ENCODE measurements around the gene RAP1GAP. TPM values are rescaled to one million over a fixed set of nuclear protein-coding genes. Genes with fewer than 3 reads are reported as not detected.

The RAP1GAP gene
- total RNA-seq, 1 experiment from 2014 or later: 13.4 TPM

- CTCF ChIA-PET: no interaction called here
- H2AFZ ChIP-seq (ENCODE audit: low read depth, low read length, poor library complexity, severe bottlenecking): no peak overlapping the region
- RAD21 ChIA-PET (ENCODE audit: low non-redundant PET in 1 of 2, low total read pairs in 2 of 2, uncharacterized antibody in 2 of 2, unreplicated experiment in 2 of 2): no interaction called here
- no peak for ATAC-seq
- intact Hi-C loops (cut with micrococcal nuclease): no loop called here
- H3K4me1 ChIP-seq (ENCODE audit: control insufficient read depth in 1 of 2, insufficient read depth in 2 of 2, low read length in 2 of 2): peaks cover 10 to 22% of the 10 kb centered on the region in 2 experiments
- TF ChIP-seq EZH2phosphoT487 (IDR thresholded peaks at IDR 0.05; ENCODE audit: borderline replicate concordance) (no peak), ZBTB33 (IDR thresholded peaks at IDR 0.05; ENCODE audit: extremely low read depth, insufficient replicate concordance, low read length) (no peak), ZNF274 (IDR thresholded peaks at IDR 0.05; ENCODE audit: low read depth, low read length) (no peak), ELF1 (IDR thresholded peaks at IDR 0.05; ENCODE audit: borderline replicate concordance, low read depth) (no peak), YY1 (IDR thresholded peaks at IDR 0.05; ENCODE audit: extremely low read depth, insufficient replicate concordance, low read depth, low read length) (no peak), JUND (IDR thresholded peaks at IDR 0.05) (no peak), POLR2AphosphoS5 (IDR thresholded peaks at IDR 0.05; ENCODE audit: low read depth, low read length) (no peak)
- no peaks in the 10 kb centered on the region for H3K36me3 ChIP-seq (ENCODE audit: control insufficient read depth in 1 of 2, insufficient read depth in 2 of 2, low read length in 2 of 2)
- H3K79me2 ChIP-seq (ENCODE audit: insufficient read depth, low read length): no peaks in the 10 kb centered on the region
- no peak for DNase-seq (ENCODE audit: low read depth, low spot score)
- no peak overlapping the region for H3K9ac ChIP-seq (ENCODE audit: low read length)
- H4K20me1 ChIP-seq (ENCODE audit: insufficient read depth): no peaks in the 10 kb centered on the region
- POLR2A ChIA-PET: no interaction called here
- no peak overlapping the region for H3K27ac ChIP-seq (ENCODE audit: low read depth, low read length)
- no peak overlapping the region for H3K4me3 ChIP-seq (replicated peaks in 1 of 2; ENCODE audit: low read depth in 1 of 2, low read length in 2 of 2)
- BruUV-seq (replicated peaks): no TSS peak
- no peaks in the 10 kb centered on the region for H3K27me3 ChIP-seq (ENCODE audit: insufficient read depth, low read length)
- H3K9me3 ChIP-seq (ENCODE audit: control insufficient read depth in 1 of 2, insufficient read depth in 1 of 2, low read depth in 1 of 2, low read length in 2 of 2): no peaks in the 10 kb centered on the region
- no peaks in the 10 kb centered on the region for H3K9me2 ChIP-seq (ENCODE audit: insufficient read depth)
- H3K4me2 ChIP-seq (ENCODE audit: low read length): no peak overlapping the region
Measured at GRCh38 chr1:21620011-21620410, 49.1 kb downstream of the RAP1GAP start.

- ATAC-seq (no peak), DNase-seq (ENCODE audit: low read depth, low spot score) (no peak)
- intact Hi-C loops (cut with micrococcal nuclease): no loop called here
- ChIA-PET CTCF (no interaction called here), RAD21 (ENCODE audit: low non-redundant PET in 1 of 2, low total read pairs in 2 of 2, uncharacterized antibody in 2 of 2, unreplicated experiment in 2 of 2) (no interaction called here), POLR2A (no interaction called here)
- H3K27ac ChIP-seq (ENCODE audit: low read depth, low read length): no peak overlapping the region
- no peaks in the 10 kb centered on the region for H3K9me2 ChIP-seq (ENCODE audit: insufficient read depth)
- H3K9ac ChIP-seq (ENCODE audit: low read length): no peak overlapping the region
- no peak overlapping the region for H3K4me2 ChIP-seq (ENCODE audit: low read length)
- no peak overlapping the region for H2AFZ ChIP-seq (ENCODE audit: low read depth, low read length, poor library complexity, severe bottlenecking)
- H3K4me1 ChIP-seq (ENCODE audit: control insufficient read depth in 1 of 2, insufficient read depth in 2 of 2, low read length in 2 of 2): peaks cover 15 to 27% of the 10 kb centered on the region in 2 experiments
- no peaks in the 10 kb centered on the region for H3K36me3 ChIP-seq (ENCODE audit: control insufficient read depth in 1 of 2, insufficient read depth in 2 of 2, low read length in 2 of 2)
- H3K4me3 ChIP-seq (replicated peaks in 1 of 2; ENCODE audit: low read depth in 1 of 2, low read length in 2 of 2): no peak overlapping the region
- TF ChIP-seq EZH2 (IDR thresholded peaks at IDR 0.05): no peak
- no peak for TF ChIP-seq CBX3 (IDR thresholded peaks at IDR 0.05; ENCODE audit: low read depth)
- no peak for TF ChIP-seq SP1 (IDR thresholded peaks at IDR 0.05; ENCODE audit: low read depth)
- no peak for TF ChIP-seq ZFX (IDR thresholded peaks at IDR 0.05)
- TF ChIP-seq ZBTB33 (IDR thresholded peaks at IDR 0.05; ENCODE audit: extremely low read depth, insufficient replicate concordance, low read length): no peak
- TF ChIP-seq POLR2A (IDR thresholded peaks at IDR 0.05; ENCODE audit: borderline replicate concordance, extremely low read depth, insufficient read depth, insufficient read length): no peak
- no peak for TF ChIP-seq MAX (IDR thresholded peaks at IDR 0.05)
- TF ChIP-seq CTCF (IDR thresholded peaks at IDR 0.05 in 2 of 3, conservative IDR thresholded peaks at IDR 0.05 in 1 of 3; ENCODE audit: borderline replicate concordance in 1 of 3, insufficient read depth in 1 of 3, low read depth in 2 of 3, low read length in 2 of 3): no peak
- no peaks in the 10 kb centered on the region for H3K79me2 ChIP-seq (ENCODE audit: insufficient read depth, low read length)
- no peaks in the 10 kb centered on the region for H3K9me3 ChIP-seq (ENCODE audit: control insufficient read depth in 1 of 2, insufficient read depth in 1 of 2, low read depth in 1 of 2, low read length in 2 of 2)
- H3K27me3 ChIP-seq (ENCODE audit: insufficient read depth, low read length): no peaks in the 10 kb centered on the region
- BruUV-seq (replicated peaks): no TSS peak
- no peaks in the 10 kb centered on the region for H4K20me1 ChIP-seq (ENCODE audit: insufficient read depth)
Measured at GRCh38 chr1:21619375-21619947, 49.7 kb downstream of the RAP1GAP start.

Measured in HCT116 (cell line).